HTERT RPE-1 (cell line): ENCODE measurements around the gene KCNA5.

ENCODE experiments used
- in situ Hi-C: fragments of 300-500 bp; cut with MboI; formaldehyde crosslinking; loops from 4 replicates; pipeline ENCODE4 v1.14.3; 2020; ENCODE audit warnings: low sequenced_read_pairs

The KCNA5 gene

DNA sequence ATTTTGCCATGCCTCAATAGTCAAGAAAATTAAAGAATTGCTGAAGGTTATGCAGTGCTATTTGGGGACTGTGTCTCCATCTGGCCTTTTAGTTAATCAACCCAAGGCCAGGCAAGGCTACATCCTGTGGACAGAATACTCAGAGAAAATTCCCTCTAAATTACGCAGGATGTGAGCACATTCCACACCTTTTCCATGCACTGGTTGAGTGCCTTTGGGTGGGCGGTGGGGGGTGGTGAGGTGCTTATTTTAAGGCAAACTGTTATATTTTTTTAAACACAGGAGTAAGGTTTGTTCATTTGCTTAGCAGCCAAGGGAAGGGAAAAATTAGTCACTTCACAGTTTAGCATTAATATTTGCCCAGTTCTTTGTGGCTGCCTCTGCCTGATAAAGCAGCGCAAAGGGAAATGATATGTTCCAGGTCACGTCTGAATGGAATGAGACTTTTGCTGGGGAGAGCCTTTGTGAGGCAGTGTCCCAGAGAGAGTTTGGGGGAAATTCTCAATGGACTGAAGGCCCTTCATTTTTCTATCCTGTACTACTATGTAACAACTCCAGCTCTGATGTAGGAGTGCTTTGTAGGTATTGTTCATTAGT lies 17.2 kb upstream of the KCNA5 start:
- in situ Hi-C loops, result no loop called here

DNA sequence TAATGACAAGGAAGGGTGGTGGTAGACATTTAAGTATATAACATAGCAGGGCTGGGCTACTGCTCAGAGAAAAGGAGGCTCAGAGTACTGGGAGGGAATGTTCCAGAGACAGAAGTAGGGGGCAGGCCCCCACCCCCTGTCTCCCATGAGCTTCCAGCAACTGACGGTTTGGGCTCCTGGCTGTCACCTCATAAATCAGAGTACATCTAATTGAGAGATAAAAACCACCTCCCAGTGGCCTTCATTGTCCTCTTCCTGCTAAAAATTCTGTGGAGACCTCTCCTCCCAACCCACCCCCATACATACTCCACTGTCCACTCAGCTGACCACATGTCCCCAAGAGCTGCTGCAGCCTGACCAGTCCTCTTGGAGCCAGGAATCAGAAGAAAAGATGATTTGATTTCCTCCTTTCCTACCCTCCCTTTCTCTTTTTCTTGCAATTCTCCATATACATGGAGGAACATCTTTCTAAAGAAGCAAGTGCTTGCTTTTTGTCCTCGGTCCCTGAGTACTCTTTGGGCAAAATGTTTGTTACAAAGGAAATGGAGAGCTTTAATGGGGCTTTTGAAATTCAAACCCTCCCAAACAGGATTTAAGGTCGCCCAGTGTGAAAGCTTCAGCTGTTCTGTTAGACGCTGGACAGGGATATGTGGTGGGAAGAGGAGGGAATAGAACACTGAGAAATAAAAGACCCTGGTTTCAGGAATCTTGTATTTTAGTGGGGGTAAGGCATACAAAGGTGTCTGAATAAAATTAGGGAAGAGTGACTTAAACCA lies 16.4 kb upstream of the KCNA5 start:
- in situ Hi-C loops, result no loop called here

DNA sequence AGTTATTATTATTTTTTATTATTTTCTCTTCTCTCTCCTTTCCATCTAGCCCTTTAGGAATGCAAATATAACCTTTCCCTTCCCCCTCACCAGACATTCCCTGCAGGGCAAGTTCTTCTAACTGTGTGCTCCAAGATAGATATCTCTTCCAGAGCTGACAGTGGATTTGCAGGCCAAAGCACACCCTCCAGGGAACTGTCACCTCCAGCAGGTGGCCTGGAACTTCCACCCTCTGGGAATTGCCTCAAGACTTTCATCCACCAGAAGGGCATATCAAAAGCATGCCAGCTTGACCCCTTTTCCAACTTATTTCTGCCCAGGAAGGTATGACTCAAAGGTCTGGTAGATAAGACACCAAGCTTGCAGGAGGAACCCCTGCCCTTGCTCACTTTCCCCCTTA lies 13.6 kb upstream of the KCNA5 start:
- in situ Hi-C loops, result no loop called here

DNA sequence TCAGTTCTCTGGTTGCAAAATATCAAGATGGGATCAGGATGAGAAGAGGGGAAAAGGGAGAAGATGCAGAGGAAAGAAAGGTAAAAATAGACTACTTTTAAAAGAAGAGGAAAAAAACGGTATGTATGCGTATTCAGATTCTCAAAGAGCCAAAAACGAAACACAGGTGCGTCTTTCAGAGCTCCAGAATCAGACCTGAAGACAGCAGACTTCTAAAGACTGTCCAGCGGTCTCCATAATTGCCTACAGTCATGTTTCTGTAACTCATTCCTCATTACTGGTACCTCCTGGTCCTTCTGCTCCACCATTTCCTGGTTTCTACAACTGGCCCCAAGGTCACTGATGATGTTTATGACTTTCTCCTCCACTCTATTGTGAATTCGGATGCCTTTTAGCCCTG lies 12.4 kb upstream of the KCNA5 start:
- in situ Hi-C loops, result no loop called here

DNA sequence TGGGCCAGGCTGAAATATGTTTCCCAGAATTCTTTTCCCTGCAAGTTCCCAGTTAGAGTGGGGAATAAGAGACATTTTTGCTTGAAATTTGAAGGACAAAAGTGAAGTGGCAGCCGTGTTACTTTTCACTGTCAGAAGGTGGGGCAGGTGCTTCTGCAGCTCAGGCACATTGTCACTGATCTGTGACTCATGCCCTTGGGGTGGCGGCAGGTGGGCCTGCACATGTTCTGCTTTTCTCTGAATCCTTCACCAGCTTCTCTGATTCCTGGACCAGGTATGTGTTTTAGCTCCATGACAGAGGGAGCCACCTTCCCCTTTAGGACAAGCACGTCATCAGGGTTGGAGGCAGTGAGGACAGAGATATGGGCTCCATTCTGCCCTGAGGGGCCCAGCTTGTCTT lies 11.7 kb upstream of the KCNA5 start:
- in situ Hi-C loops, result no loop called here

DNA sequence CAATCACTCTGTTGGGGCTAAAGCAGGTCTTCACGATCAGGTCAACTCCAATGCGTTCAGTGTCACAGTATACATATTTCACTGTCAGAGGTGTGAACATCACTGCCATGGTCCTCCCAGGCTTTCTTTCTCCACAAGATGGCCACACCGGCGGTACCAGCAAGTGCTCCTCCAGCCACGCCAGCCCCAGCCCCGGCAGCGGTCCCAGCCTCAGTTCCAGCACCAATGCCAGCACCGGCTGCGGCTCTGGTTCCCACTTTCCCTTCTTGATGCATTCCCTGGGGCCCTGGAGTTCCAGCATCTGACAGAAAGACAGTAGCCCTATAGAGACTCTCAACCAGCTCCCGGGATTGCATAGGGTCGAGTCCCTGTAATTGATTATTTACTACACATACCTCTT lies 10.9 kb upstream of the KCNA5 start:
- in situ Hi-C loops, result no loop called here

DNA sequence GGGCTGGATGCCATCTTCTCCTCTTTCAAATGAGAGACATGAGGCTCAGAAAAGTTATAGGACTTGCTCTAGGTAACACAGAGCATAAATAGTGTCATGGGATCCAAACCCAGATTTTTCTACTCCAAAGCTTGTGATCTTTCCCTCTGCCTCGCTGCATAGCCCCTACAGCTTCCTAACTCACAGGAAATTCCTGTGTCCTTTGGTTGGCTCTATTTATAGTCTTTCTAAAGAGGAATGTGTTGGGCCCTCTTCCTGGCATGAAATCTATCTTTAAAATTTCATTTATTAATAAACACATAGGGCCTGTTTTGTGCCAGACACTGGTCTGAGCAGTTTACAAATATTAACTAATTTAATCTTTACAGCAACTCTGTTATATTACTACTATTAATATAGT lies 9.8 kb upstream of the KCNA5 start:
- in situ Hi-C loops, result no loop called here

DNA sequence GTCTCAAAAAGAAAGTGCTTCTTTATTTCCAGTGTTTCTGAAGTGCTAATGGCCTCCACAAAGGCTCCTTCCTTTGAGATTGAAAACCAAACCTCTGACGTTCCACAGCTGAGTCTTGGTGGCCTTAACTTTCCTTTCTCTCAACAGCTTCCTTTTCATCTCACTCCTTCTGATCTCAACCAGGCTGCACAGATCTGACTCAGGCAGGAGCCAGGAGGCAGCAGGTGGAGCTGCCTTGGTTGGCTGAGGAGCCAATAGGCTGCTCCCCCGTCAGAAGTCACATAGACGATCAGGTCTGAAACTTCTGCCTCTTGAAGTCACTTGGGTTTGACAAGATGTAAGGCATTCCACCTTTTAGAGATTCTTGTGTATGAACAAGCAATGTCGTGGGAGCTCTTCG lies 9.1 kb upstream of the KCNA5 start:
- in situ Hi-C loops, result no loop called here

DNA sequence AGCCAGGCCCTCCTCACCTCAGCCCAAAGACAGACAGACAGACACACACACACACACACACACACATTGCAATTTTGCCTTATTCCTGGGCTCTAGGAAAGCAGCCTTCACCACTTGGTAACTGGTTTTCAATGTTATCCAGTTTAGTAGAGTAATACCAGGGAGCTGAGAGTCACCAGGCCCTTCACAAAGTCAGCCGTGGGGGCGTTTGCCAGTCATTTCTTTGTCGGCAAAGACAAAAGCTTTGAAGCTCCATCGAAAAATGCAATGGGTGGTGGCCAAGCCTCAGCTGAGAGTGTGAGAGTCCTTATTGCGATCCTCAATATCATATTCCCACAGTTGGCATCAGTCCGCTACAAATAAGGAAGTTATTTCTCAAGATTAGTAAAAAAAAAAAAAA lies 8.1 kb upstream of the KCNA5 start:
- in situ Hi-C loops, result no loop called here

DNA sequence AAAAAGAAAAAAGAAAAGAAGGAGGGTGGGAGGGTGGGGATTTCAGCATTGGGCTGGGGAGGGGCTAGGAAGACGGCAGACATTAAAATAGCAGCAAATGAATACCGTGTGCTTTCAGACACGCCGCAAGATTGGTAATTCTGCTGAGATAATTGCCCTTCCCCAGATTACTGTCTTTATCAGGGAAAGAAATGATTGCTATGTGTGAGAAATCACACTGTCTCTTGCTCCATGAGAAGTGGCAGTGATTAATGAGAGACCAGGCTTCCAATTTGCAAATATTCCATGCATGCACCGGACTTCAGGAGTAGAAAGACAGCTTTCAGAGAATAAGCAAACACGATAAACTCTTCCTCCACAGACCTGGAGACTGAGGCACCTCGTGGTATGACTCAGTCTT lies 7.6 kb upstream of the KCNA5 start:
- in situ Hi-C loops, result no loop called here

DNA sequence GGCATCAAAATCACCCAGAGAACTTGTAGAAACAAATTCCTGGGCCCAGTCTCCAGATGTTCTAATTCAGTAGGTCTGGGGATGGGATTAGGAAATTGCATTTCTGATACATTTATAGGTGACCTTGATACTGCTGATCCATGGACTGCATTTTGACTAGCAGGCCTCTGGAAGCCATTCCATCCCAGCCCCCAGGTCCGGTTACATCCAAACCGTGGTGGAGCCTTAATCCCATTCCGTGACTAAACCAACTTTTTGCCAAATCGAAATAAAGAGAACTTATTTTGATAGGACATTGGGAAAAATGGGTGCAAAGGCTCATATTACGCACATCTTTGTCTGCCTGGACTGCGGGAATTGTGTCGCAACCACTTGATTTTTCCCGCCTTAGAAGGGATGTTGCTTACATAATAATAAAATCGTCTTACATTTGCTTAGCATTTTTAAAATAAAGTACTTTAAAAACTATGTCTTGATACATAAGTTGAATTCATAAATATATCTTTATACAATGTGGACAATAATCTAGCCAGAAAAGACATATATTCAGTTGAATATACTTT lies 5.8 kb upstream of the KCNA5 start:
- in situ Hi-C loops, result no loop called here

DNA sequence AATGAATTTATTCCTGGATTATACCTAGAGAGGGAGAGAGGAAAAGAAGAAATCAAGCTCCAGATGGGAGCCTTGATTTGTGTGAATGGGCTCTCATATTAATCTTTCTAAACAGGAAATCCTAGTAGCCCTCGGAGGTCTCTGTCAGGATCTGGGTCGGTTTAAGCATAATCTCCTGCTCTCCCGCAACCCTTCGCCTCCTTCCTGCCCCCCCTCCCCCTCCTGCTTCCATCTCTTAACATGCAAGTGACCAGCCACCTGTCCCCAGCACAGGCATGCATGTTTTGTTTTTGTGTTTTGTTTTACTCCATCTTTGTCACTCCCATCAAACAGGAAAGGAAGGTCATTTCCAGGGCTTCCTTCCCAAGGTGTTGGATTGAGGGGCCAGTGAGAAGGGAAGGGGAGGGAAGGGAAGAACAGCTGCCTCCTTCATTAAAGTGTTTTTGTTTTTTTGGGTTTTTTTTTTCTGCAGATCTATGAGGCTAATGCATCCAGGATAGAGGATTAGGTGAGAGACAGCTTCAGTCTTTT lies 4.8 kb upstream of the KCNA5 start:
- in situ Hi-C loops, result no loop called here

DNA sequence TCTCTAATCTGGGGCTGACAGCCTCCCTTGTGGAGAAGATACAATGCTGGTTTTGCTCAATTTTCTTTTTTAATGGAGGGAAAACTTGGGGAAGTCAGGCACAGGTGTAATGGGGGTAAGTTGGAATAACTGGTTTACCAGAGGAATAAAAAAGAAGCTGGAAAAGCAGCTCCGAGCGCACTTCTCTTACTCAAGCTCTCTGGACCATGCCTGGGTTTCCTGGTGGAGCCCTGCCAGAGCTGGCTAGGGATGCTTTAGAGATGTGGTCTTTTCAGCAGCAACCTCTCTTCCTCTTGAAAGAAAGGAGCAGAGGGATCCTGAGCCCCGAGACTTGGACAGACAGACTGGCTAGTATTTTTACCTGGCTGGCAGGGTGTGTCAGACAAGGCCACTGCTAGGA lies 3.9 kb upstream of the KCNA5 start:
- in situ Hi-C loops, result no loop called here

DNA sequence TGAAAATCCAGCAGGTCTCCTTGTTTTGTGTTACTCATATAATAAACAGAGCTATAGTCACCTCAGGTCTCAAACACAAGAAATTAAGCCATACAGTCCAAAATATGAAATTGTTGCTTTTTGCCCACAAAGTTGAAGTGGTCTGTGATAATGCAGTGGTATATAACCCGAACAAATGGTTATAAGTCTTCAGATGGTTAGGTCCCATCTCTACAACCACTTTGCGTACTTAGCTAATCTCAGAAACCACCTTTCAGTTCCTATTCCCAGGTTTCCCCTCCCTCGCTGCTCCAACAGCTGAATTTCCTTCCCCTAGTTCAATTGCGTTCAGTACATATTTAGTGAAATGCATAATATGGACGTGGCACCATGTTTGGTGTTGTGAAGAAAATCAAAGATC lies 3.3 kb upstream of the KCNA5 start:
- in situ Hi-C loops, result no loop called here

DNA sequence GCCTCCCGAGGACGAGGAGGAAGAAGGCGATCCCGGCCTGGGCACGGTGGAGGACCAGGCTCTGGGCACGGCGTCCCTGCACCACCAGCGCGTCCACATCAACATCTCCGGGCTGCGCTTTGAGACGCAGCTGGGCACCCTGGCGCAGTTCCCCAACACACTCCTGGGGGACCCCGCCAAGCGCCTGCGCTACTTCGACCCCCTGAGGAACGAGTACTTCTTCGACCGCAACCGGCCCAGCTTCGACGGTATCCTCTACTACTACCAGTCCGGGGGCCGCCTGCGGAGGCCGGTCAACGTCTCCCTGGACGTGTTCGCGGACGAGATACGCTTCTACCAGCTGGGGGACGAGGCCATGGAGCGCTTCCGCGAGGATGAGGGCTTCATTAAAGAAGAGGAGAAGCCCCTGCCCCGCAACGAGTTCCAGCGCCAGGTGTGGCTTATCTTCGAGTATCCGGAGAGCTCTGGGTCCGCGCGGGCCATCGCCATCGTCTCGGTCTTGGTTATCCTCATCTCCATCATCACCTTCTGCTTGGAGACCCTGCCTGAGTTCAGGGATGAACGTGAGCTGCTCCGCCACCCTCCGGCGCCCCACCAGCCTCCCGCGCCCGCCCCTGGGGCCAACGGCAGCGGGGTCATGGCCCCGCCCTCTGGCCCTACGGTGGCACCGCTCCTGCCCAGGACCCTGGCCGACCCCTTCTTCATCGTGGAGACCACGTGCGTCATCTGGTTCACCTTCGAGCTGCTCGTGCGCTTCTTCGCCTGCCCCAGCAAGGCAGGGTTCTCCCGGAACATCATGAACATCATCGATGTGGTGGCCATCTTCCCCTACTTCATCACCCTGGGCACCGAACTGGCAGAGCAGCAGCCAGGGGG lies 979 bp downstream of the KCNA5 start:
- in situ Hi-C loops, result no loop called here

DNA sequence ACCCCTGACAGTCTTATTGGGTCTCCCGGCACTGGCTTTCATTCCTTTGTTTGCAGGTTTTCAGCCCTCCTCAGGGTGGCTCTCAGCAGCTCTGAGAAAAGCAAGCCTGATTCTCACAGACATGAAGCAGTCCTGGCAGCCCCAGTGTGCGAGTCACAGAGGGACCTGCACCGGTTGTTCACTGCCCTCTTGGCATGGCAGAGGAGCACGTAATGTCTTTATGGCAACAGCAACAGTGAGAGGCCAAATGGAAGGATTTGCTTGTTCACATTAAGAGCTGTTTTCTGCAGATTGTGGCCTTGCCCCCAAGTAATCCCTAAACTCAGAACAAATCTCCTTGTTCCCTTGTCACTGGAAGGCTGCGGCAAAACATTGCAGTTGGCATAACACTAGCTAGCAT lies 3.4 kb downstream of the KCNA5 start:
- in situ Hi-C loops, result no loop called here

DNA sequence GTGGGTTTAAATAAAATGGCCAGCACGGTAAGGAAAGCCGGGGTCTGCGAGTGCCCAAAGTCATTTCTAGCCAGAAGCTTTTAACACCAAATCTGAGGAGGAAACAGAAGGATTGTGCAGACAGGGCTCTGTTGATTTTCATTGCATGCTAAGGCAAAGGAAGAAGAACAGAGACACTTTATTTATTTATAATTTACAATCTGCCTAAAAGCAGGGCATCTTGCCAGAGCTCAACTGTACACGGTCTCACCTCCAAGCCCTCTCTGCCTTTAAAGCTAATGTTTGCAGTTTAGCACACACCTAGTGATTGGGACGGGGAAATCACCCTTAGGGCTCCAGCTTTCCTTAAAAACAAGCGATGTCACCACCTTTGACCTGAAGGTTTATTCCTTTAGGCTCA lies 4.0 kb downstream of the KCNA5 start:
- in situ Hi-C loops, result no loop called here

DNA sequence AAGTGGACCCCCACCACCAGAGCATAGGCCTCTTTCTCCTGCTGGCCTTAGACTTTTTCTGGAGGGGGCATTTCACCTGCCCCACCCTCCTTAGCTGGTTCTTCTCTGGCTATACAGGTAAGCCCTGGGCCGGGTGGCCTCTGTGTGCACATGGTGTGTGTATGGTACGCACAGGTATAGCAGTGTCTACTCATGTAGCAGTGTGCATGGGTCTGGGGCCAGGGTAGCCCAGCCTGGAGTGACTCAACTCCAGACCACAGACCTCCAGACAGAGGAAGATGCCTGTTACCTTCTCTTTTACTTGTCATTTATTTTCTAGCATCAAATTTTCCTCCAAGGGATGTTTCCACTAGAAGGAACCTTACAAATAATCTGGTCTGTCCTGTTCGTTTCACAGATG lies 6.9 kb downstream of the KCNA5 start:
- in situ Hi-C loops, result no loop called here

DNA sequence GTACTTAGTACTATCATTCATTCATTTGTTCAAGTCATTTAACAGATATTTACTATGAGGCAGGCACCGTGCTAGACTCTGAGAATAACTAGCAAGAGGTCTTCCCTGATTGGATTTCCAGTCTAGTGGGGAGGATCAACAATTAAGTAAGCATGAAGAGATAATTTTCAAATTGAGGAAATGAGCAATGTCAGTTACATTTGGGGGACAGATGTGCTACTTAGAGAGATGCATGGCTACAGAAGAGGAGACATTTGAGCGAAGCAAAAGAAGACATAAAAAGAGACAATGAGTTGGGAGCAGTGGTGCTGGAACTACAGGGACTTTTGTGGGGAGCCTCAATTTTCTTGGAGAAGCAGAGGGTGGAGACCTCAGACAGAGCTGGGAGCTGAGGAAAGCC lies 7.7 kb downstream of the KCNA5 start:
- in situ Hi-C loops, result no loop called here

DNA sequence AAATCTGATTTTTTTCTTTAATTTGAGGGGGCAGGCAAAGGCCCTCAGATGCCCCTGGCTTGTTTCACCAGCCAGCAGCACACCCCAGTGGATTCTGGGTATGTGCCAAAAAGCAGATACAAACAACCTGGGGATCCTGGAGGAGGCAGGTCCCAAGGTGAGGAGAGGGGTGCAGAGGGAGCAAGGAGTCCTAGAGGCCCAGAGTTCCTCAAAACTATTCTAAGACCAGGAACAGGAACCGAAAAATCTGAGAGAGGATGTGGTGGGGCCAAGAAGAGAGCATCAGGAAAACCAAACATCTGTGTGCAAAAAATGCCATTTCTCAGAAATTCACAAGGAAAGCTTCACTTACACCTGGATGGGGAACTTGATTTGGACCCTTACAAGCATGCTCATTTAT lies 8.2 kb downstream of the KCNA5 start:
- in situ Hi-C loops, result no loop called here

DNA sequence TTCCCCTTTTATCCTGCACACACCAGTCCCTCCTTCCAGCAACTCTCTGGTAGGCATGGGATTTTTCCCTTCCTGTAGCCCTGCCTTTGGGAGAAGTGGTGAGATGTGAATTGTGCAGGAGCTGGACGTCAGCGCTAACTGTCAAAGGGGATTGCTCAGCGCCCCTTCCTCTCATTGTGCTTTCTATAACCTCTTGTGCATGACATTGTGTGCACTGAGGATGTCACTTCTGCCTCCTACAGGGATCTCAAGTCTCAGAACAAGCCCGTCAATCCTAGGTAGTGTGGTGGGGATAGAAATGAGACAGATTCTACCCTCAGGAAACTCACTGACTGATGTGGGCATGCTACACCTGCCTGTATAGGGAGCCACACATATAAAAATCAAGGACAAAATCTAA lies 8.7 kb downstream of the KCNA5 start:
- in situ Hi-C loops, result no loop called here
